DND-41 (cell line): ENCODE data around the gene NCK2.

Source experiments
- CTCF ChIP-seq: IDR thresholded peaks from 2 replicates; pipeline ENCODE4 v1.5.1; 2012; ENCODE audit warnings: borderline replicate concordance, low read length, moderate library complexity, mild to moderate bottlenecking; ENCODE audit not compliant: poor library complexity, severe bottlenecking; ENCODE audit errors: extremely low read depth
- EZH2 ChIP-seq: IDR thresholded peaks from 3 replicates; pipeline ENCODE4 v1.6.1; 2012; ENCODE audit warnings: borderline replicate concordance, low read depth, mild to moderate bottlenecking, moderate library complexity, low read length, inconsistent platforms; ENCODE audit not compliant: severe bottlenecking

- TF ChIP-seq EZH2 (no peak), CTCF (no peak)
Observed at GRCh38 chr2:105849431-105850179, 104.9 kb downstream of the NCK2 start.
